SK-N-SH (cell line): Measurements from ENCODE around the gene WNT4. TPM values are rescaled to one million over a fixed set of nuclear protein-coding genes. Genes with fewer than 3 reads are reported as not detected.

Experiments used
- CTCF ChIA-PET: fragments of 300-600, 350-600 bp; formaldehyde crosslinking; extraction: SDS; loops from one replicate; lab custom pipeline; 2021; lab: Yijun Ruan, JAX
- POLR2A ChIA-PET: fragments of 350-600 bp; sonication (Branson Sonifier 250); formaldehyde crosslinking; extraction: SDS; loops from one replicate; lab custom pipeline; 2020; ENCODE audit warnings: antibody characterized with exemption, inconsistent platforms; lab: Yijun Ruan, JAX
- DNase-seq: peaks from one replicate; pipeline ENCODE4 v3.0.0; 2012
- H2AFZ ChIP-seq: fragments of 200-600 bp; sonication (generic); 2 replicates; pipeline ENCODE4 v1.8.1; 2016; ENCODE audit warnings: antibody characterized with exemption, mild to moderate bottlenecking, low read depth
- H3F3A ChIP-seq: fragments of 200-600 bp; sonication (generic); replicated peaks from 2 replicates; pipeline ENCODE3; 2016; ENCODE audit warnings: antibody characterized with exemption, mild to moderate bottlenecking; ENCODE audit not compliant: insufficient read depth
- H3K27ac ChIP-seq, 2 experiments: fragments of 200-500 bp in 1 of 2; fragments of 200-600 bp in 1 of 2; sonication (Bioruptor generic) in 1 of 2; sonication (generic), shearing (Covaris generic) in 1 of 2; 2 replicates each; pipeline versions ENCODE4 v1.5.1 to v1.6.1; 2014 to 2016; ENCODE audit warnings: low read depth in 2 of 2, inconsistent platforms in 1 of 2, low read length in 1 of 2, mild to moderate bottlenecking in 1 of 2, mixed read lengths in 1 of 2
- H3K27me3 ChIP-seq: fragments of 200-600 bp; sonication (generic), shearing (Covaris generic); 2 replicates; pipeline ENCODE4 v1.6.1; 2016; ENCODE audit warnings: mixed run types; ENCODE audit not compliant: insufficient read depth
- H3K36me3 ChIP-seq, 2 experiments: fragments of 200-500 bp in 1 of 2; fragments of 200-600 bp in 1 of 2; sonication (Bioruptor generic) in 1 of 2; sonication (generic) in 1 of 2; replicated peaks in 1 of 2; 2 replicates each; pipeline versions ENCODE3 to v1.5.1; 2014 to 2016; ENCODE audit warnings: low read length in 1 of 2, mild to moderate bottlenecking in 1 of 2; ENCODE audit not compliant: insufficient read depth in 2 of 2, control insufficient read depth in 1 of 2
- H3K4me1 ChIP-seq, 2 experiments: fragments of 200-500 bp in 1 of 2; fragments of 200-600 bp in 1 of 2; sonication (Bioruptor generic) in 1 of 2; sonication (generic), shearing (Covaris generic) in 1 of 2; 2 replicates each; pipeline versions ENCODE4 v1.5.1 to v1.6.1; 2014 to 2016; ENCODE audit warnings: low read depth in 1 of 2, low read length in 1 of 2, mixed run types in 1 of 2; ENCODE audit not compliant: insufficient read depth in 2 of 2, control insufficient read depth in 1 of 2
- H3K4me2 ChIP-seq: fragments of 200-600 bp; sonication (generic), shearing (Covaris generic); 2 replicates; pipeline ENCODE4 v1.6.1; 2017; ENCODE audit warnings: mixed run types
- H3K4me3 ChIP-seq, 2 experiments: fragments of 200-500 bp in 1 of 2; fragments of 200-600 bp in 1 of 2; sonication (Bioruptor generic) in 1 of 2; sonication (generic), shearing (Covaris generic) in 1 of 2; 2 replicates each; pipeline versions ENCODE4 v1.5.1 to v1.8.1; 2014 to 2016; ENCODE audit warnings: low read depth in 2 of 2, inconsistent platforms in 1 of 2, low read length in 1 of 2, mild to moderate bottlenecking in 1 of 2, mixed read lengths in 1 of 2, moderate library complexity in 1 of 2
- H3K79me2 ChIP-seq: fragments of 200-600 bp; sonication (generic); 2 replicates; pipeline ENCODE4 v1.8.1; 2017; ENCODE audit warnings: mild to moderate bottlenecking; ENCODE audit not compliant: insufficient read depth
- H3K9ac ChIP-seq: fragments of 200-600 bp; sonication (generic); 2 replicates; pipeline ENCODE4 v1.6.1; 2017; ENCODE audit warnings: mixed run types
- H3K9me2 ChIP-seq: fragments of 200-600 bp; sonication (generic); 2 replicates; pipeline ENCODE4 v1.6.1; 2017; ENCODE audit warnings: mixed run types
- H3K9me3 ChIP-seq: fragments of 200-600 bp; sonication (generic); 2 replicates; pipeline ENCODE4 v1.6.1; 2017; ENCODE audit warnings: mixed run types, mild to moderate bottlenecking, moderate library complexity
- H4K20me1 ChIP-seq: fragments of 200-600 bp; sonication (generic); 2 replicates; pipeline ENCODE4 v1.6.1; 2017; ENCODE audit warnings: mild to moderate bottlenecking, mixed run types; ENCODE audit not compliant: insufficient read depth
- CHD2 ChIP-seq: fragments of 150-350 bp; IDR thresholded peaks from 2 replicates; pipeline ENCODE4 v1.6.1; 2018; ENCODE audit warnings: low read length; ENCODE audit not compliant: partially characterized antibody
- ELF1 ChIP-seq: IDR thresholded peaks from 2 replicates; pipeline ENCODE4 v1.4.0; 2012
- NFIC ChIP-seq: IDR thresholded peaks from 2 replicates; pipeline ENCODE4 v1.4.0; 2012; ENCODE audit warnings: borderline replicate concordance
- PBX3 ChIP-seq: IDR thresholded peaks from 2 replicates; pipeline ENCODE4; 2012
- POLR2AphosphoS5 ChIP-seq: IDR thresholded peaks from 2 replicates; pipeline ENCODE4 v1.6.1; 2012; ENCODE audit warnings: low read depth, low read length
- RCOR1 ChIP-seq: fragments of 150-350 bp; IDR thresholded peaks from 2 replicates; pipeline ENCODE4 v1.6.1; 2017; ENCODE audit warnings: antibody characterized with exemption, low read length
- SIN3A ChIP-seq: IDR thresholded peaks from 2 replicates; pipeline ENCODE4 v1.6.1; 2012; ENCODE audit warnings: low read depth, mild to moderate bottlenecking, low read length, moderate library complexity, borderline replicate concordance
- SMC3 ChIP-seq: IDR thresholded peaks from 2 replicates; pipeline ENCODE4 v1.6.1; 2012; ENCODE audit warnings: low read depth, low read length, improper control_type of control experiment
- TAF1 ChIP-seq: IDR thresholded peaks from 2 replicates; pipeline ENCODE4 v1.6.1; 2012; ENCODE audit warnings: low read depth, mild to moderate bottlenecking, low read length, moderate library complexity, borderline replicate concordance
- ZBTB33 ChIP-seq: IDR thresholded peaks from 2 replicates; pipeline ENCODE4 v1.4.0; 2012; ENCODE audit warnings: low read depth, borderline replicate concordance
- WGBS: methylation state at CpG from one replicate; pipeline ENCODE4 v1.1.6; 2017; ENCODE audit warnings: low lambda C conversion rate; 5-methylcytosine and 5-hydroxymethylcytosine counted together
- polyA plus RNA-seq, 3 experiments: library from polyadenylated mRNA; depleted of rRNA; stranded (reverse); fragments of >200 nt; gene quantifications; 2 replicates each; pipeline ENCODE4 v1.2.3, GENCODE V29; 2012
- TF ChIP-seq, protein P1 (sequence below): fragments of 150-350 bp; IDR thresholded peaks from 2 replicates; pipeline ENCODE4 v1.6.1; 2017; ENCODE audit warnings: antibody characterized with exemption, low read length, low read depth, borderline replicate concordance

The WNT4 gene
- polyA plus RNA-seq, 1 of the 3 experiments (the other 2 are of a cell fraction): 0.03 TPM

DNA sequence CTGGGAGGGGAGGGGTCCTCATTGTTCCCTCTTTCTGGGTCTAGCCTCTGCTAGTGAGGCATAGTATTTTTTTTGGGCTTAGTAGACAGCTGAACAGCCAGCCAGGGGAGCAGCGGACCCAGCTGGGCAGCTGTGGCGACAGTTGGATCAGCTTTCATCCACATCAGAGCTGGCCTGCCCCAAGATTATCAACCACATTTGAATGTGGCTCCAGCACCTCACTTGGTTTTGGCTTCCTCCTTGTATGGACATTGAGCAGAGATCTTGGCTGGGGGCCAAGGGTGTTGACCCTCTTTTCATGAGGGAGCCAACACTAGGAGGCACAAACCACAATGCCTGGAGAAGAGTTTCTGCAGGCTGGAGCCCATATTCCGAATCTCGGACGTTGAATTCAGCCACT lies 25.0 kb downstream of the WNT4 start:
- Histone ChIP-seq H3K9me2 (no peaks in the 10 kb centered on the region), H3K4me2 (no peak overlapping the region), H3K27ac (no peak overlapping the region; a peak in 1 of 4 replicates), H4K20me1 (peaks cover 92% of the 10 kb centered on the region), H2AFZ (no peak overlapping the region), H3K4me1 (peaks cover 0 to 57% of the 10 kb centered on the region in 2 experiments; a peak in 1 of 4 replicates), H3K36me3 (peaks cover 18 to 20% of the 10 kb centered on the region in 2 experiments), H3K9ac (no peak overlapping the region), H3K4me3 (no peak overlapping the region), H3K79me2 (peaks cover 17% of the 10 kb centered on the region; the same call in 1 of the 2 replicates), H3F3A (no peaks in the 10 kb centered on the region), H3K9me3 (no peaks in the 10 kb centered on the region), H3K27me3 (no peaks in the 10 kb centered on the region)
- WGBS: 95% methylated on average over 4 of the region's 5 CpGs
- ChIA-PET CTCF (interaction anchor here (0.8 to 2.1 kb wide), 4 partner anchors 9 to 14 kb away, joined by 3 to 9 read pairs (median 4); no protein-coding TSS in a partner anchor), POLR2A (interaction anchor here (0.6 to 1.4 kb wide), 2 partner anchors 12 to 52 kb away, joined by 3 read pairs; no protein-coding TSS in a partner anchor)
- TF ChIP-seq SMC3 (no peak), NFIC (peak; percentile 27; the same call in 1 of the 2 replicates), CHD2 (no peak)
- DNase-seq: peak; percentile 22

DNA sequence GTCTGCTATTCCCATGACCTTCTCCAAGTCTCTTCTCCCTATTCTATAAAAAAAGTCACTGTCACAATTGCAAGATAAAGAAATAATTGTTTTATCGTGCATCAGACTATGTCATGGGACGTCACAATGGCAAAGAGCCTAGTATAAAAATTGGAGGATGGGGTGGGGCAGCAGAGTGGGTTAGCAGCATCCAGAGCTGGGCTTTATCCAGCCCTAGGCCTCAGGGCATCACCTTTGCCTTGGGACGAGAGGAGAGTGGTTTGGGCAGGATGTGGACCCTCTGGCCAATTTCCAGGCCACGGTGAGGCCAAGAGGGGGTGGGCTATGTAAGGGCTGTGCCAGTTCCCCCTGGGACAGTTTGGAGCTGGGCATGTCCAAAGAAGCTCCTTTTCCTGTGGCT lies 25.7 kb downstream of the WNT4 start:
- Histone ChIP-seq H3K36me3 (peaks cover 24% of the 10 kb centered on the region in 2 experiments), H3K27ac (no peak overlapping the region), H3K9me2 (no peaks in the 10 kb centered on the region), H3K9me3 (no peaks in the 10 kb centered on the region), H3F3A (no peaks in the 10 kb centered on the region), H4K20me1 (peaks cover 92% of the 10 kb centered on the region), H3K4me3 (no peak overlapping the region), H3K9ac (no peak overlapping the region), H3K4me1 (peaks cover 0 to 56% of the 10 kb centered on the region in 2 experiments; a peak in 1 of 4 replicates), H3K4me2 (no peak overlapping the region)
- ChIA-PET POLR2A (interaction anchor here (0.6 to 1.4 kb wide), 2 partner anchors 12 to 52 kb away, joined by 3 read pairs; no protein-coding TSS in a partner anchor), CTCF (interaction anchor here (0.7 to 2.1 kb wide), 5 partner anchors 9 to 286 kb away, joined by 3 to 9 read pairs (median 3); no protein-coding TSS in a partner anchor)
- DNase-seq: peak; percentile 34
- 72% methylated on average over 3 of the region's 4 CpGs for WGBS
- no peak for TF ChIP-seq POLR2AphosphoS5
- TF ChIP-seq TAF1: no peak
- TF ChIP-seq SIN3A: no peak
- TF ChIP-seq ELF1: no peak
- TF ChIP-seq CHD2: no peak
- TF ChIP-seq, protein P1, sequence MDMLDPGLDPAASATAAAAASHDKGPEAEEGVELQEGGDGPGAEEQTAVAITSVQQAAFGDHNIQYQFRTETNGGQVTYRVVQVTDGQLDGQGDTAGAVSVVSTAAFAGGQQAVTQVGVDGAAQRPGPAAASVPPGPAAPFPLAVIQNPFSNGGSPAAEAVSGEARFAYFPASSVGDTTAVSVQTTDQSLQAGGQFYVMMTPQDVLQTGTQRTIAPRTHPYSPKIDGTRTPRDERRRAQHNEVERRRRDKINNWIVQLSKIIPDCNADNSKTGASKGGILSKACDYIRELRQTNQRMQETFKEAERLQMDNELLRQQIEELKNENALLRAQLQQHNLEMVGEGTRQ: no peak
- no peak for TF ChIP-seq RCOR1
- TF ChIP-seq PBX3: no peak
- TF ChIP-seq NFIC: no peak
- no peak for TF ChIP-seq ZBTB33
- TF ChIP-seq, all 33 proteins: peak for 0
- Histone ChIP-seq H3K27me3 (no peaks in the 10 kb centered on the region), H2AFZ (no peak overlapping the region), H3K79me2 (peaks cover 18% of the 10 kb centered on the region; the same call in 1 of the 2 replicates)
